NCI-H446 (cell line): ENCODE measurements around the gene SPATA6L.

Source experiments
- DNase-seq, 2 experiments: peaks; one replicate each; lab custom pipeline; 2025; lab: John Stamatoyannopoulos, UW

Gene SPATA6L, protein sequence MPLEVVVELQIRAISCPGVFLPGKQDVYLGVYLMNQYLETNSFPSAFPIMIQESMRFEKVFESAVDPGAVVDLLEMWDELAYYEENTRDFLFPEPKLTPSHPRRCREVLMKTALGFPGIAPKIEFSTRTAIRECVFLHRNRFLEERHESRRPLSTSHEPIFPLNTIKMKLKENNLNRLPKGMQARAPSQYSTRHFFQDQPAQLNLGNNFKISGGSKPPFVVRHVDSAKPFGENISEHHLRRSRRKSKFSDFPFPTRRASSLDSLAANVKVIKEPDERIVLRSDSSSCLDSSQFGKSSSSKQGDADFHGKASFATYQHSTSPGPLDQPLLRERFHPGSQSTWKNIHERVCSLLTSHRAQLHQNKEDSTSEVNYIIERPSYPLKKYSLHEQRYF

GRCh38 chr9:4666042-4666699 is at the start of gene SPATA6L:
TSS of gene SPATA6L (minus strand) at chr9:4666480. CDS start at chr9:4666250, 230 bp downstream.
- DNase-seq: peak; percentile 30 to 79

DNA sequence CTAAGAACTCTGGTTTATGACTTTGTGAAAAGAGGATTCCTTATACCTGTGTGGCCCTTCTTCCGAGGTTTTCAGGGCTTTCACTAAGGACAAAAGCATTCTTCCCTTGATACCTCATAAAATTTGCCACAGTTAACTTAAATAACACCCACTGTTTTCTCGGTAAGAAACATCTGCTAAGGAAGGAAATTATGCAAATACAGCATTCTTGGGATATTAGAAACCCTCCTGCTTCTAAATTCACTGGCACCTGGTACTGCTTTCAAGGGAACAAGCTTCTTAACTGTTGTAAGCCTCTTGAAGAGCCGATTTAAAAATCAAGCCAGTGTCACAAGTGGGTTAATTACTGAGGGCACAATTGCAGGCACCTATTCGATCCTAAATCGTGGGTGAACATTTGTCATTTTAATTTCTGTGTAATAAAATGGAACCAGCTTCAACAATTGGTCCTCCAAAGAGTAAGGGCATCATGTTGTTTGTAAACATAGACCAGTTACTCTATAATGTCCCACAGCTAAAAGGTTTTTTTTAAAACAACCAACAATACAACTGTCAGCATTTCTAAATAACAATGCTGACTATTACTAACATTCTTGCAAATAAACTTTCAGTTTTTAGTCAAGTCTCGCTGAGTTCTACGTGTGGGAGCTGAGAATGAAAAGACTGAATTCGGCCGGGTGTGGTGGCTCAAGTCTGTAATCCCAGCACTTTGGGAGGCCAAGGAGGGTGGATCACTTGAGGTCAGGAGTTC is 48.2 kb upstream of the SPATA6L start:
- DNase-seq: no peak

DNA sequence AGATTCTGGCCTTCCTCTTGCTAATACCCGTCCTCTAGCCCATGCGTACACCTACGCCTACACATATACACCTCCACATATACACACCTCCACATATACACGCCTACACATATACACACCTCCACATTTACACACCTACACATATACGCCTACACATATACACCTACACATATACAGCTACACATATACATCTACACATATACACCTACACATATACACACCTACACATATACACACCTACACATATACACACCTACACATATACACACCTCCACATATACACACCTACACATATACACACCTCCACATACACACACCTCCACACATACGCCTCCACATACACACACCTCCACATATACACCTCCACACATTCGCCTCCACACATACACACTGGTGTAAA is 47.6 kb upstream of the SPATA6L start:
- DNase-seq: no peak

- no peak for DNase-seq
Observed at GRCh38 chr9:4709380-4709779, 43.1 kb upstream of the SPATA6L start.

DNA sequence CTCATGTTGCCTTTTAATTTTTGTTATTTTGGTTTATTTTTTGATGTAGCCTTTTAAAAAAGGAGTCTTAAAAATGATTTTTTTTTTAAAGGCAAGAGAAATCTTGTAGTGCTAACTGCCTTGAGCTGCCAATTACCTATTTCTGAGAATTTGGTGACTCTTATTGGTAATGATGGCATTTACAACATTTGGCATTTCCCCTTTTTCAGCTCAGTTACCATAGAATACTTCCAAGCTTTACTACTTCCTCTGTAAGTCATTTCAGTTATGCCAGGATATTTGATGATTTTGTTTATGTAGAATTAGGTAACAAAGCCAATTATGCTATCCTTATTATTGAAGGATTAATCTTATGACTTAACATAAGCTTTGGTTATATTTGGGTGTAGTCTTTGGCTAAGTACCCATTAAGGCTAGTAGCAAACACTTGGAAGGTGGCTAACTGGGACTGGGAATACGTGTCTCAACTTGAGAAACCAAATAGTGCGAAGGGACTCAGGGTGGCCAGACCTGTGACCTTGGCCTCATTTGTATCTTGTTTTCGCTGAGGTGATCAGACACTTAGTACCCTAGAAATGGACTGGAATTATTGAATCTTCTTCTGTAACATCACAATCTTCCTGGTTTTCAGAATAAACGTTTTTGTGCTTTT is 40.8 kb upstream of the SPATA6L start:
- DNase-seq: no peak

DNA sequence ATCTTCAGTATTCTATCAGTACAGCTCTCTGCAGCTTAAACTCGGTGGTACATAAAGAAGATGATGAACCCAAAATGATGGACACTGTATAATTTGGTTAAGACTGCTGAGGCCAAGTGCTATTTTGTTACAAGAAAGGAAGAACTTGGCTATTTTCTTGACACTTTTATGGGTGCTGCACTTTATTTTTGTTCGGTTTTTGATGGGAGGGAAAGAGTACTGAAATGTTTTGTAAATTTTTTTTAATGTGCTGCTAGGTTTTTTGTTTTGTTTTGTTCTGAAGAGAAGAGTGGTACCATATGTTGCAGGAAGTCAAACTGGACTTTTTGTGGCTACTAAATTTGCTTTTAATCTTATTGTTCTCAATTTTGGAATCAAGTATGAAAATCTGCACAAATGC is 39.7 kb upstream of the SPATA6L start:
- no peak for DNase-seq

GRCh38 chr9:4704129-4704528 is 37.8 kb upstream of the SPATA6L start:
- DNase-seq: no peak

DNA sequence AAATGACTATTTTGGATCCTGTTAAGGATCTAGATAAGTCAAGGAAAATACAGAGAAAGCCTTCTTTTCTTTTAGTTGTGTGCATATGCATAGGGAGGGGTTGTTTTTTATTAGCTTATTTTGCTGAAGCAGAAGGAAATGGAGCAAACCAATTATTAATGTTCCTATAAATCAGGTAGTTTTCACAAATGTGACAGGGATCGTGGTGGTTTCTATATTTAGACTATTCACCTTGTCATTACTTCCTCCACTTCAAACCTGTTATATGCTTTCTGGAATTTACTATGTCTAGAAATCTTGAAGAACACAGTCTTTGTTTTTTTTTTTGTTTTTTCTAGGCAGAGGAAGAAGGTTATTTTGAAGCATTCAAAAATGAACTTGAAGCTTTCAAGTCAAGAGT is 35.2 kb upstream of the SPATA6L start:
- no peak for DNase-seq

- DNase-seq: no peak
Observed at GRCh38 chr9:4700932-4701331, 34.7 kb upstream of the SPATA6L start.

DNA sequence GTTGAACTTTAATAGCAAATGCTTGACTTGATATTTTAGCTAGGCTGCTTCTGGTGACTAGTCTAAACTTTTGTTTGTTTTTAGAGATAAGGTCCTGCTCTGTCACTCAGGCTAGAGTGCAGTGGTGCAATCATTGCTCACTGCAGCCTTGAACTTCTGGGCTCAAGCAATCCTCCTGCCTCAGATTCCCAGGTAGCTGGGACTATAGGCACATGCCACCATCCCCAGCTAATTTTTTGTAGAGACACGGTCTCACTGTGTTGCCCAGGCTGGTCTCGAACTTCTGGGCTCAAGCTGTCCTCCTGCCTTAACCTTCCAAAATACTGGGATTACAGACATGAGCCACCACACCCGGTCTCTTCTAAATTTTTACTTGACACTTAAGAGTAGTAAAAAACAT is 33.8 kb upstream of the SPATA6L start:
- no peak for DNase-seq

DNA sequence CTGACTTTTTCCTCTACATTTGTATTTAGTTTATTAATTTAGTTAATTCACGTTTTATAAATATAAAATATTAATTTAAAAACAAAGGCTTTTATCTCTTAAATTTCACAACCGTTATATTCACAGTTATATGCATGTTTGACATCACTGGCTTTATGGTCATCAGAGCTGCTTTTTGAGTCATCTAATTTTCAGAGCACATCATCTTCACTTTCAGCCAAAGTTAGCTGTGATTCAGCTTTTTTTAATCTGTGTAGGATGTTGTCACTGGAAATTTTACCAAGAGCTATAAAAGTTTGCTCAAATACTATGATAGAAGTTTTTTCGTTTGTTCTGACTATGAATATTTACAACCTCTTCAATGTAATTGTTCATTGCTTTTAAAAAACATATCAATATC is 25.5 kb upstream of the SPATA6L start:
- no peak for DNase-seq

- no peak for DNase-seq
Observed at GRCh38 chr9:4690144-4690543, 23.9 kb upstream of the SPATA6L start.

GRCh38 chr9:4689687-4690104 is 23.4 kb upstream of the SPATA6L start:
- DNase-seq: no peak

- DNase-seq: no peak
Observed at GRCh38 chr9:4689021-4689420, 22.7 kb upstream of the SPATA6L start.

DNA sequence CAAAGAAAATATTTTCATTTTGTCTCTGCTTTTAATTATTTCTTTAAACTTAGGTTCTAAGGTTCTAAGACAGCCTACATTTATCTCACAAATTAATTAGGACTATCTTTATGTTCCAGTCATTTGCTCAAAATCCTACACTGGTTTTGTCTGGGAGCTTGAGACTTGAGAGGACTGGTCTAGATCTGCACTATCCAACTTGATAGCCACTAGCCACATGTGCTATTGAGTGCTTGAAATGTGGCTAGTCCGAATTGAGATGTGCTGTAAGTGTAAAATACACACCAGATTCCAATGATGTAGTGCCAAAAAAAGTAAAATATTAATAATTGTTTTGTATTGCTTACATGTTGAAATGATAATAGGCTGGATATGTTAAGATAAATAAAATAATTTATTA is 20.3 kb upstream of the SPATA6L start:
- DNase-seq: no peak

- no peak for DNase-seq
Observed at GRCh38 chr9:4686112-4686511, 19.8 kb upstream of the SPATA6L start.

GRCh38 chr9:4684820-4685219 is 18.5 kb upstream of the SPATA6L start:
- DNase-seq: no peak

DNA sequence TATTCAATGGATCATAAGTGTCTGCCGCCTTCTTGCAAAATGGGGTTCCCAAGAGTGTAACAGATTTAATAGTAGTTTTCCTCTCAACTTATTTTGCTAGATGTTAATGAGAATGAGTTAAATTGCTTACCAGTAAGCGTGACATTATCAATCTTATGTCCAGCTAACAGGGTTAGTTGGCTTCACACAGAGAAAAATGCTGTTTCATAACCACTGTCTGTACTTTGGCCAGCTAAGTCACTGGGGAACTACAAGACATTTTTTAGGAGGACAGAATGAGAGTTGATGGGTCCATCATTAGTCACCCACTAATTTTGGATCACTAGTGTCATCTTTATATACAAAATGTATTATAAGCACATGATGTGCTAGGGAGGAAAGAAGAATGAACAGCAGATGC is 14.5 kb upstream of the SPATA6L start:
- no peak for DNase-seq

DNA sequence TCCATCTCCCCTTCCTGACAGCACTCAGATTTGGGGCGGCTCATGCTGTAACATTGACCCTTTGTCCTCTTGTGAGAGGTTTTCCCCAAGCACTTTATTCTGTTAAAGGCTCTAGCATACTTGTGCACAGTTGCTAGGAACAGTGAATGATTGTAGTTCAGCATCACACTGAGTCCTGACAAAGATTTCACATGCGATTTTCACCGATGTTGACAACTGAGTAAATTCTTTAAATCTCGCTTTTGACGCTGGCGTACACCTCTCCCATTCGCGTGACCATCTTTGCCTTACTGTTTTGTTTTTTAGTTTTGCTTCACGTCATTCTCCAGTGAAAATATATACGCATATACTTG is 13.9 kb upstream of the SPATA6L start:
- peak in 1 of 2 experiments; percentile 34 for DNase-seq

DNA sequence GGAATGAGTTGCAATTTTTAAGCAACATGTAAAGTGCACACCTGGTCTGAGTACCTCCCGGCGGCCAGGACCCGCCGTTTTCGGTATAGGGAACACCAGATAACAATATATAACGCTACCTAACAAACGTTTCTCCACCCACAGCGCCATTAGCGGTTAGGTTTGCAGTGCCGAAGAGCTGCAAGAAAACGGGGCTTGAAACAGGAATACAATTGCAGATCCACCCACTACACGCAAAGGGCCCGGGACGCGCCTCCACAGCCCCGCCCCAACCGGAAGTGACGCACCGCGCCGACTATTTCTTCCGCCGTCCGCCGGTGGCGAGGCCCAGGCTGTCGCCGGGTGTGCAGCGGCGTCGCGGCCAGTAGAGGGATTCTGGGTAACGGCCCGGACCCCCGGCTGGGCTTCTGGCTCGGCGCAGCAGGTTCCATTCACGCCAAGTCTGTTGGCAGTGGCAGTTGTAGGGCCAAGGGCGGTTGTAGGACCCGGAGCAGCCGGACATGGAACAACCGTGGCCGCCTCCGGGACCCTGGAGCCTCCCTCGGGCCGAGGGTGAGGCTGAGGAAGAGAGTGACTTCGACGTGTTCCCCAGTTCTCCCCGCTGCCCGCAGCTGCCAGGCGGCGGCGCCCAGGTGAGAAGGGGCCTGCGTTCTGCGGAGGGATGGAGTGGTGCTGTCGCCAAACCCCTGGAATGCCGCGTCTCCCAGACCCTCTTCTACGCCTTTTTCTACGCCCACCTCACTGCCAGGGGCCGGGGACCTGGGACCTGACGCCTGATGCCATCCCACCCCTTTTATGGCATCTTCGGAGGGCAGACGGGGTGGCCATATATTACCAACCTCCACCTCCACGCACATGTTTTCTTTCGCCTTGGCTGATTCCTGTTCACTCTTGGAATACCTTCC is 13.2 kb upstream of the SPATA6L start, which contains the start of gene CDC37L1:
TSS of gene CDC37L1 (plus strand) at position 302 of the 905 bp plus-strand sequence. CDS start at position 501, 199 bp downstream.
- DNase-seq: peak; percentile 95 to 99

GRCh38 chr9:4678679-4679267 is 12.5 kb upstream of the SPATA6L start:
- peak in 1 of 2 experiments; percentile 67 for DNase-seq
